Ascending aorta (tissue), 2 donors: ENCODE data around the gene PHACTR2. TPM values are rescaled to one million over a fixed set of nuclear protein-coding genes. Genes with fewer than 3 reads are reported as not detected.

ENCODE experiments used
- DNase-seq, 2 donors: peaks; one replicate each; pipeline ENCODE4 v3.0.0-alpha.2; 2019; ENCODE audit warnings: low spot score in 2 of 2
- H3K27ac ChIP-seq, 2 donors: fragments of 200-600 bp; sonication (generic); one replicate each; pipeline ENCODE4 v1.5.1; 2016 to 2017; ENCODE audit warnings: mild to moderate bottlenecking in 1 of 2
- H3K27me3 ChIP-seq: fragments of 200-600 bp; sonication (generic); one replicate; pipeline ENCODE4 v1.5.1; 2017
- H3K36me3 ChIP-seq, 2 donors: fragments of 200-600 bp; sonication (generic); one replicate each; pipeline ENCODE4 v1.5.1; 2016
- H3K4me1 ChIP-seq, 2 donors: fragments of 200-600 bp; sonication (generic); one replicate each; pipeline ENCODE4 v1.5.1; 2016 to 2017; ENCODE audit warnings: mild to moderate bottlenecking in 1 of 2
- H3K4me3 ChIP-seq, 2 donors: fragments of 200-600 bp; sonication (generic); one replicate each; pipeline ENCODE4 v1.5.1; 2016 to 2017; ENCODE audit warnings: mild to moderate bottlenecking in 1 of 2
- H3K9me3 ChIP-seq, 2 donors: fragments of 200-600 bp; sonication (generic); one replicate each; pipeline ENCODE4 v1.5.1; 2016
- CTCF ChIP-seq, 3 experiments: fragments of 200-600 bp in 2 of 3; fragments of 450-650 bp in 1 of 3; sonication (generic) in 2 of 3; IDR thresholded peaks; one replicate each; pipeline ENCODE4 v1.5.1; 2016 to 2019; ENCODE audit warnings: antibody characterized with exemption in 3 of 3, mild to moderate bottlenecking in 1 of 3, moderate library complexity in 1 of 3
- intact Hi-C: fragments of 100-400 bp; cut with DNase I; formaldehyde crosslinking; loops from one replicate; pipeline ENCODE4 v1.15.1; 2023
- total RNA-seq: library from RNA; depleted of rRNA; stranded (reverse); fragments of >200 nt; gene quantifications from one replicate; pipeline ENCODE4 v1.1.0, GENCODE V29; 2016

The PHACTR2 gene
- total RNA-seq, 1 donor from 2014 or later, result 112 TPM

GRCh38 chr6:143685653-143686052 lies 7.9 kb downstream of the PHACTR2 start:
- intact Hi-C loops, result loop anchor here (10.0 kb wide), 1 partner anchor 281 kb away; no protein-coding TSS in a partner anchor
- DNase-seq, result no peak
- H3K4me1 ChIP-seq, result peaks cover 9 to 33% of the 10 kb centered on the region in 2 donors
- H3K27me3 ChIP-seq, result no peaks in the 10 kb centered on the region
- TF ChIP-seq CTCF (IDR thresholded peaks at IDR 0.05), result no peak
- peak overlapping the region in 1 of 2 donors; percentile 34 for H3K27ac ChIP-seq
- no peaks in the 10 kb centered on the region for H3K36me3 ChIP-seq
- peaks cover 4 to 16% of the 10 kb centered on the region in 2 donors for H3K9me3 ChIP-seq
- H3K4me3 ChIP-seq, result no peak overlapping the region

GRCh38 chr6:143687591-143687990 lies 9.8 kb downstream of the PHACTR2 start:
- Histone ChIP-seq H3K4me1 (peaks cover 9 to 45% of the 10 kb centered on the region in 2 donors), H3K9me3 (peaks cover 2 to 12% of the 10 kb centered on the region in 2 donors), H3K27ac (peak overlapping the region; percentile 77 to 84), H3K4me3 (peak overlapping the region in 1 of 2 donors; percentile 43), H3K27me3 (no peaks in the 10 kb centered on the region), H3K36me3 (no peaks in the 10 kb centered on the region)
- TF ChIP-seq CTCF (IDR thresholded peaks at IDR 0.05), result no peak
- no peak for DNase-seq
- intact Hi-C loops, result loop anchor here (10.0 kb wide), 1 partner anchor 283 kb away; no protein-coding TSS in a partner anchor

- Histone ChIP-seq H3K36me3 (no peaks in the 10 kb centered on the region), H3K9me3 (peaks cover 0 to 1% of the 10 kb centered on the region in 2 donors), H3K27me3 (no peaks in the 10 kb centered on the region), H3K4me1 (peaks cover 9 to 54% of the 10 kb centered on the region in 2 donors), H3K4me3 (no peak overlapping the region), H3K27ac (peak overlapping the region; percentile 77 to 84)
- intact Hi-C loops, result loop anchor here (10.0 kb wide), 1 partner anchor 284 kb away; no protein-coding TSS in a partner anchor
- TF ChIP-seq CTCF (IDR thresholded peaks at IDR 0.05), result no peak
- no peak for DNase-seq
These were observed 10.9 kb downstream of the PHACTR2 start for GRCh38 chr6:143688681-143689080.

GRCh38 chr6:143689852-143690251 lies 12.1 kb downstream of the PHACTR2 start:
- H3K4me1 ChIP-seq, result peaks cover 9 to 54% of the 10 kb centered on the region in 2 donors
- no peaks in the 10 kb centered on the region for H3K27me3 ChIP-seq
- H3K9me3 ChIP-seq, result no peaks in the 10 kb centered on the region
- DNase-seq, result no peak
- H3K36me3 ChIP-seq, result no peaks in the 10 kb centered on the region
- peak overlapping the region; percentile 77 to 84 for H3K27ac ChIP-seq
- TF ChIP-seq CTCF (IDR thresholded peaks at IDR 0.05), result no peak
- intact Hi-C loops, result loop anchor here (10.0 kb wide), 1 partner anchor 285 kb away; no protein-coding TSS in a partner anchor
- H3K4me3 ChIP-seq, result no peak overlapping the region

- H3K27ac ChIP-seq, result peak overlapping the region; percentile 77 to 84
- peak overlapping the region in 1 of 2 donors; percentile 38 for H3K4me3 ChIP-seq
- no peak for TF ChIP-seq CTCF (IDR thresholded peaks at IDR 0.05)
- no peak for DNase-seq
- H3K27me3 ChIP-seq, result no peaks in the 10 kb centered on the region
- H3K4me1 ChIP-seq, result peaks cover 9 to 65% of the 10 kb centered on the region in 2 donors
- no peaks in the 10 kb centered on the region for H3K36me3 ChIP-seq
- intact Hi-C loops, result no loop called here
- H3K9me3 ChIP-seq, result no peaks in the 10 kb centered on the region
These were observed 13.4 kb downstream of the PHACTR2 start for GRCh38 chr6:143691155-143691554.
